Measurements from ENCODE around the gene PIGBOS1. TPM values are rescaled to one million over a fixed set of nuclear protein-coding genes. Genes with fewer than 3 reads are reported as not detected.

Gene PIGBOS1
- polyA plus RNA-seq, 1 of the 3 experiments (the other 2 are of a cell fraction) = 18.2 TPM

- TF ChIP-seq, protein P1, sequence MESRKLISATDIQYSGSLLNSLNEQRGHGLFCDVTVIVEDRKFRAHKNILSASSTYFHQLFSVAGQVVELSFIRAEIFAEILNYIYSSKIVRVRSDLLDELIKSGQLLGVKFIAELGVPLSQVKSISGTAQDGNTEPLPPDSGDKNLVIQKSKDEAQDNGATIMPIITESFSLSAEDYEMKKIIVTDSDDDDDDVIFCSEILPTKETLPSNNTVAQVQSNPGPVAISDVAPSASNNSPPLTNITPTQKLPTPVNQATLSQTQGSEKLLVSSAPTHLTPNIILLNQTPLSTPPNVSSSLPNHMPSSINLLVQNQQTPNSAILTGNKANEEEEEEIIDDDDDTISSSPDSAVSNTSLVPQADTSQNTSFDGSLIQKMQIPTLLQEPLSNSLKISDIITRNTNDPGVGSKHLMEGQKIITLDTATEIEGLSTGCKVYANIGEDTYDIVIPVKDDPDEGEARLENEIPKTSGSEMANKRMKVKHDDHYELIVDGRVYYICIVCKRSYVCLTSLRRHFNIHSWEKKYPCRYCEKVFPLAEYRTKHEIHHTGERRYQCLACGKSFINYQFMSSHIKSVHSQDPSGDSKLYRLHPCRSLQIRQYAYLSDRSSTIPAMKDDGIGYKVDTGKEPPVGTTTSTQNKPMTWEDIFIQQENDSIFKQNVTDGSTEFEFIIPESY (IDR thresholded peaks at IDR 0.05; ENCODE audit: borderline replicate concordance, low read depth) = no peak
- TF ChIP-seq MXI1 (IDR thresholded peaks at IDR 0.05; ENCODE audit: low read depth, low read length) (no peak), SMC3 (IDR thresholded peaks at IDR 0.05; ENCODE audit: low read depth, low read length) (no peak)
- TF ChIP-seq, protein P2, sequence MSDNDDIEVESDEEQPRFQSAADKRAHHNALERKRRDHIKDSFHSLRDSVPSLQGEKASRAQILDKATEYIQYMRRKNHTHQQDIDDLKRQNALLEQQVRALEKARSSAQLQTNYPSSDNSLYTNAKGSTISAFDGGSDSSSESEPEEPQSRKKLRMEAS (IDR thresholded peaks at IDR 0.05; ENCODE audit: low read depth) = no peak
Observed at GRCh38 chr15:55366981-55367380, 48.1 kb upstream of the PIGBOS1 start (continued).

- H4K20me1 ChIP-seq (ENCODE audit: insufficient read depth) = no peaks in the 10 kb centered on the region
- H3K36me3 ChIP-seq (replicated peaks in 1 of 2; ENCODE audit: control insufficient read depth in 1 of 2, insufficient read depth in 2 of 2, low read length in 1 of 2) = peaks cover 4 to 6% of the 10 kb centered on the region in 2 experiments
- H3K9me2 ChIP-seq = no peaks in the 10 kb centered on the region
- no peak for DNase-seq
- no peaks in the 10 kb centered on the region for H3K9me3 ChIP-seq
- no peak overlapping the region for H2AFZ ChIP-seq (ENCODE audit: low read depth)
- CTCF ChIA-PET = no interaction called here
- H3K27ac ChIP-seq (ENCODE audit: low read depth in 2 of 2, low read length in 1 of 2) = no peak overlapping the region
- H3K4me1 ChIP-seq (ENCODE audit: control insufficient read depth in 1 of 2, insufficient read depth in 2 of 2, low read depth in 1 of 2, low read length in 1 of 2) = no peaks in the 10 kb centered on the region; a peak in 1 of 4 replicates
- TF ChIP-seq RFX5 (IDR thresholded peaks at IDR 0.05; ENCODE audit: low read length) (no peak), YY1 (IDR thresholded peaks at IDR 0.05; ENCODE audit: low read depth) (no peak), POLR2AphosphoS5 (IDR thresholded peaks at IDR 0.05; ENCODE audit: low read depth, low read length) (no peak), CHD2 (IDR thresholded peaks at IDR 0.05; ENCODE audit: low read length, partially characterized antibody) (no peak), USF2 (IDR thresholded peaks at IDR 0.05; ENCODE audit: borderline replicate concordance, low read depth, low read length) (no peak), TAF1 (IDR thresholded peaks at IDR 0.05; ENCODE audit: borderline replicate concordance, low read depth, low read length) (no peak)
- TF ChIP-seq, protein P3, sequence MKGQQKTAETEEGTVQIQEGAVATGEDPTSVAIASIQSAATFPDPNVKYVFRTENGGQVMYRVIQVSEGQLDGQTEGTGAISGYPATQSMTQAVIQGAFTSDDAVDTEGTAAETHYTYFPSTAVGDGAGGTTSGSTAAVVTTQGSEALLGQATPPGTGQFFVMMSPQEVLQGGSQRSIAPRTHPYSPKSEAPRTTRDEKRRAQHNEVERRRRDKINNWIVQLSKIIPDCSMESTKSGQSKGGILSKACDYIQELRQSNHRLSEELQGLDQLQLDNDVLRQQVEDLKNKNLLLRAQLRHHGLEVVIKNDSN (IDR thresholded peaks at IDR 0.05; ENCODE audit: borderline replicate concordance, low read depth) = no peak
- TF ChIP-seq, protein P2 (IDR thresholded peaks at IDR 0.05; ENCODE audit: low read depth) = no peak
- TF ChIP-seq, protein P1 (IDR thresholded peaks at IDR 0.05; ENCODE audit: borderline replicate concordance, low read depth) = no peak
- no peak overlapping the region for H3K4me3 ChIP-seq (ENCODE audit: low read depth in 2 of 2, low read length in 1 of 2)
- 92% methylated on average over 2 of the region's 2 CpGs for WGBS (ENCODE audit: low lambda C conversion rate)
- H3K4me2 ChIP-seq = no peak overlapping the region
- H3F3A ChIP-seq (replicated peaks; ENCODE audit: insufficient read depth) = peaks cover 13% of the 10 kb centered on the region
- no peaks in the 10 kb centered on the region for H3K79me2 ChIP-seq (ENCODE audit: insufficient read depth)
- no peak overlapping the region for H3K9ac ChIP-seq
- POLR2A ChIA-PET = no interaction called here
- H3K27me3 ChIP-seq (ENCODE audit: insufficient read depth) = no peaks in the 10 kb centered on the region
Observed at GRCh38 chr15:55362641-55363040, 43.7 kb upstream of the PIGBOS1 start.
